CD4-positive, alpha-beta memory T cell (primary cell): ENCODE results near the gene COL19A1. TPM values are rescaled to one million over a fixed set of nuclear protein-coding genes. Genes with fewer than 3 reads are reported as not detected.

Experiments used
- CTCF ChIA-PET: fragments of 350-600 bp; sonication (Branson Sonifier 250); formaldehyde crosslinking; loops from one replicate; lab custom pipeline; 2021; ENCODE audit warnings: inconsistent platforms; ENCODE audit not compliant: partially characterized antibody; lab: Charles Lee
- POLR2A ChIA-PET: fragments of 350-600 bp; sonication (Branson Sonifier 250); formaldehyde crosslinking; loops from one replicate; lab custom pipeline; 2021; ENCODE audit not compliant: partially characterized antibody; lab: Charles Lee
- DNase-seq, 5 donors: peaks; one replicate each; pipeline versions ENCODE4 v3.0.0 to v3.0.0-alpha.2; 2020 to 2022; ENCODE audit warnings: mixed read lengths in 1 of 5
- H3K27ac ChIP-seq: one replicate; pipeline ENCODE4 v1.7.0; 2013; ENCODE audit warnings: low read depth, low read length
- H3K27me3 ChIP-seq: 2 replicates; pipeline ENCODE4 v1.7.0; 2013; ENCODE audit warnings: mild to moderate bottlenecking, low read length, moderate library complexity; ENCODE audit not compliant: insufficient read depth
- H3K36me3 ChIP-seq: 2 replicates; pipeline ENCODE4 v1.7.0; 2013; ENCODE audit warnings: mild to moderate bottlenecking, low read length, moderate library complexity; ENCODE audit not compliant: insufficient read depth
- H3K4me1 ChIP-seq: 2 replicates; pipeline ENCODE4 v1.7.0; 2013; ENCODE audit warnings: mild to moderate bottlenecking, low read length, moderate library complexity; ENCODE audit not compliant: insufficient read depth
- H3K4me3 ChIP-seq, 2 donors: one replicate each; pipeline ENCODE4 v1.7.0; 2013; ENCODE audit warnings: low read length in 2 of 2, mild to moderate bottlenecking in 1 of 2
- H3K9me3 ChIP-seq, 2 donors: one replicate each; pipeline ENCODE4 v1.7.0; 2013; ENCODE audit warnings: low read length in 2 of 2, control low read depth in 1 of 2; ENCODE audit not compliant: control insufficient read depth in 1 of 2
- H3K27ac Mint-ChIP-seq, 7 donors: one replicate each; pipeline ENCODE4 v1.8.0; 2020 to 2021; ENCODE audit warnings: mixed read lengths in 7 of 7, mild to moderate bottlenecking in 6 of 7, inconsistent platforms in 3 of 7, moderate library complexity in 3 of 7
- H3K27me3 Mint-ChIP-seq, 2 donors: one replicate each; pipeline ENCODE4 v1.8.0; 2020 to 2021; ENCODE audit warnings: mixed read lengths in 2 of 2
- H3K36me3 Mint-ChIP-seq, 2 donors: one replicate each; pipeline ENCODE4 v1.8.0; 2020 to 2021; ENCODE audit warnings: mixed read lengths in 2 of 2, inconsistent platforms in 1 of 2, mild to moderate bottlenecking in 1 of 2
- H3K4me1 Mint-ChIP-seq, 4 donors: one replicate each; pipeline ENCODE4 v1.8.0; 2020 to 2021; ENCODE audit warnings: mixed read lengths in 4 of 4, mild to moderate bottlenecking in 1 of 4
- H3K4me3 Mint-ChIP-seq, 8 donors: one replicate each; pipeline ENCODE4 v1.8.0; 2020 to 2021; ENCODE audit warnings: mixed read lengths in 8 of 8, mild to moderate bottlenecking in 7 of 8, moderate library complexity in 6 of 8, inconsistent platforms in 3 of 8
- H3K9me3 Mint-ChIP-seq, 8 donors: one replicate each; pipeline ENCODE4 v1.8.0; 2020 to 2021; ENCODE audit warnings: mixed read lengths in 8 of 8, mild to moderate bottlenecking in 5 of 8, inconsistent platforms in 3 of 8, moderate library complexity in 1 of 8
- intact Hi-C: fragments of 100-400 bp; cut with micrococcal nuclease; formaldehyde crosslinking; loops from one replicate; pipeline ENCODE4 v1.15.1; 2023
- polyA plus RNA-seq, 2 donors: library from polyadenylated mRNA; unstranded; fragments of 300-500 nt; fragmentation: Illumina TruSeq; gene quantifications; one replicate each; pipeline ENCODE4 v1.2.3, GENCODE V29; 2021
- total RNA-seq, 2 experiments: library from RNA; stranded (reverse); gene quantifications; one replicate each; pipeline ENCODE4 v1.2.3, GENCODE V29; 2021

Gene COL19A1
- total and polyA plus RNA-seq, 4 experiments from 2014 or later, result 0.02 TPM; not detected in 3

- Histone ChIP-seq H3K36me3 (no peaks in the 10 kb centered on the region), H3K27me3 (no peaks in the 10 kb centered on the region), H3K4me3 (no peak overlapping the region), H3K9me3 (no peaks in the 10 kb centered on the region), H3K4me1 (no peaks in the 10 kb centered on the region), H3K27ac (no peak overlapping the region)
- Mint-ChIP-seq H3K27me3 (peaks cover 1 to 4% of the 10 kb centered on the region in 2 donors), H3K4me1 (no peaks in the 10 kb centered on the region), H3K27ac (no peak overlapping the region), H3K36me3 (no peaks in the 10 kb centered on the region), H3K9me3 (no peaks in the 10 kb centered on the region), H3K4me3 (no peak overlapping the region)
- ChIA-PET CTCF (no interaction called here), POLR2A (no interaction called here)
- intact Hi-C loops, result no loop called here
- DNase-seq, result no peak
These were observed 368.3 kb downstream of the COL19A1 start for GRCh38 chr6:70234561-70235236.

- H3K36me3 Mint-ChIP-seq, result no peaks in the 10 kb centered on the region
- no peak overlapping the region for H3K4me3 Mint-ChIP-seq
- H3K4me1 Mint-ChIP-seq, result no peaks in the 10 kb centered on the region
- intact Hi-C loops, result no loop called here
- no peaks in the 10 kb centered on the region for H3K9me3 Mint-ChIP-seq
- no peaks in the 10 kb centered on the region for H3K4me1 ChIP-seq
- CTCF ChIA-PET, result no interaction called here
- POLR2A ChIA-PET, result no interaction called here
- no peak for DNase-seq
- peaks cover 1 to 4% of the 10 kb centered on the region in 2 donors for H3K27me3 Mint-ChIP-seq
- no peaks in the 10 kb centered on the region for H3K36me3 ChIP-seq
- no peak overlapping the region for H3K27ac ChIP-seq
- H3K27ac Mint-ChIP-seq, result no peak overlapping the region
- H3K9me3 ChIP-seq, result no peaks in the 10 kb centered on the region
- H3K4me3 ChIP-seq, result no peak overlapping the region
- no peaks in the 10 kb centered on the region for H3K27me3 ChIP-seq
These were observed 370.0 kb downstream of the COL19A1 start for GRCh38 chr6:70236343-70236742.

DNA sequence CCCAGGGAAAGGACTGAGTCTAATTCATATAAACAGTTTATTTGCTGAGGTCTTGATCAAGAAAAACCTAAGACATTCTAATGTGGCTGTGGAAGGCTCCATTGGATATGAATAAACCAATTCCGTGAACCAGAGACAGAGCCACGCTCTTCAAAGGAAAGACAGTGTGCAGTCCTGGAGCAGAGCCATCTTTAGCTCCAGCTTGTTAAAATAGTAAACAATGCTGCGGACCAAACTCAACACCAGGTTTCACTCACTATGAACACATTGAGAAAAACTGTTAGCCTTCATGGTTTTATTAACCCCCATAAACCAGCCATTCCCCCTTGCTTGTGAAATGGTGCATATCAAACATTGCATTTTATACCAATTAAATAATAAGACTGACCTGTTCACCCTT lies 374.7 kb downstream of the COL19A1 start:
- POLR2A ChIA-PET, result no interaction called here

GRCh38 chr6:70241991-70242420 lies 375.6 kb downstream of the COL19A1 start:
- intact Hi-C loops, result no loop called here
- Histone ChIP-seq H3K27me3 (no peaks in the 10 kb centered on the region), H3K36me3 (no peaks in the 10 kb centered on the region), H3K27ac (no peak overlapping the region), H3K4me3 (no peak overlapping the region), H3K9me3 (no peaks in the 10 kb centered on the region), H3K4me1 (no peaks in the 10 kb centered on the region)
- DNase-seq, result no peak
- H3K4me3 Mint-ChIP-seq, result no peak overlapping the region
- H3K36me3 Mint-ChIP-seq, result no peaks in the 10 kb centered on the region
- no peaks in the 10 kb centered on the region for H3K4me1 Mint-ChIP-seq
- CTCF ChIA-PET, result no interaction called here
- H3K27me3 Mint-ChIP-seq, result peaks cover 1 to 5% of the 10 kb centered on the region in 2 donors
- POLR2A ChIA-PET, result no interaction called here
- H3K9me3 Mint-ChIP-seq, result no peaks in the 10 kb centered on the region
- no peak overlapping the region for H3K27ac Mint-ChIP-seq

More for the DNA sequence above, 374.7 kb downstream of the COL19A1 start:
- Mint-ChIP-seq H3K4me3 (no peak overlapping the region), H3K27me3 (peaks cover 1 to 5% of the 10 kb centered on the region in 2 donors), H3K4me1 (no peaks in the 10 kb centered on the region), H3K27ac (no peak overlapping the region), H3K36me3 (no peaks in the 10 kb centered on the region), H3K9me3 (no peaks in the 10 kb centered on the region)
- CTCF ChIA-PET, result no interaction called here
- Histone ChIP-seq H3K9me3 (no peaks in the 10 kb centered on the region), H3K36me3 (no peaks in the 10 kb centered on the region), H3K4me1 (no peaks in the 10 kb centered on the region), H3K4me3 (no peak overlapping the region), H3K27me3 (no peaks in the 10 kb centered on the region), H3K27ac (no peak overlapping the region)
- DNase-seq, result no peak
- intact Hi-C loops, result no loop called here

DNA sequence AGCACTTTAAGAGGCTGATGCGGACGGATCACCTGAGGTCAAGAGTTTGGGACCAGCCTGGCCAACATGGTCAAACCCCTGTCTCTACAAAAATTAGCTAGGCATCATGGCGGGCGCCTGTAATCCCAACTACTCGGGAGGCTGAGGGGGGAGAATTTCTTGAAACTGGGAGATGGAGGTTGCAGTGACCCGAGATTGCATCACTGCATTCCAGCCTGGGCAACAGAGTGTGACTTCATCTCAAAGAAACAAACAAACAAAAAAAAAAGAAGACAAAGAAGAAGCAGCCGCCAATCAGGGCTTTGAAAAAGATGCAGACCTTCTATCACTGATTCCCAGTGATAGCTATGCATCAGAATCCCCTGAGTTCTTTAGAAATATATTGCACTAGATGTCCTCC lies 379.8 kb downstream of the COL19A1 start:
- Histone ChIP-seq H3K27me3 (no peaks in the 10 kb centered on the region), H3K27ac (no peak overlapping the region), H3K9me3 (no peaks in the 10 kb centered on the region), H3K36me3 (no peaks in the 10 kb centered on the region), H3K4me3 (no peak overlapping the region), H3K4me1 (no peaks in the 10 kb centered on the region)
- Mint-ChIP-seq H3K9me3 (peaks cover 0 to 1% (median 0%) of the 10 kb centered on the region in 8 donors), H3K4me1 (no peaks in the 10 kb centered on the region), H3K27ac (no peak overlapping the region), H3K4me3 (no peak overlapping the region), H3K27me3 (peaks cover 3 to 6% of the 10 kb centered on the region in 2 donors), H3K36me3 (no peaks in the 10 kb centered on the region)
- CTCF ChIA-PET, result no interaction called here
- no peak for DNase-seq
- intact Hi-C loops, result no loop called here
- POLR2A ChIA-PET, result no interaction called here

DNA sequence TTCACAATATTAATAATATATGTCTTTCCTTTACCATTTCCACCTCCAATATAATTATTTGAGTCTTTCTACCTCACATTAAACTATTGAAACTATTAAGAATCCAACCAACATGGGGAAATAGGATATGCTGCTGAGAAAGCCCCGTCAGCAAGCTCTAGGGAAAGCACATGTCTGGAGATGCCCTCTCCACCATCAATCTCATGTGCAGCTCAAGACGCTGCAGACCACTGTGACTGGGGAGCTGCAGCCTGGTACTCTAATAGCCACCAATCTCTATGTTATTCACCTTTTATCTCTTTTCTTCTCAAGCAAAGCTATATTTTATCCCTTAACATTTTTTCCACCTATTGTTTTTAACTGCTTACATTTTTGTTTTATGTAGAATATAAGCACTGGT lies 386.2 kb downstream of the COL19A1 start:
- ChIA-PET CTCF (no interaction called here), POLR2A (no interaction called here)
- Mint-ChIP-seq H3K4me3 (no peak overlapping the region), H3K27ac (no peak overlapping the region), H3K4me1 (no peaks in the 10 kb centered on the region), H3K9me3 (peaks cover 0 to 3% (median 0%) of the 10 kb centered on the region in 8 donors), H3K27me3 (peaks cover 2 to 8% of the 10 kb centered on the region in 2 donors), H3K36me3 (no peaks in the 10 kb centered on the region)
- no peak overlapping the region for H3K4me3 ChIP-seq
- H3K27me3 ChIP-seq, result no peaks in the 10 kb centered on the region
- H3K36me3 ChIP-seq, result no peaks in the 10 kb centered on the region
- no peak for DNase-seq
- H3K9me3 ChIP-seq, result no peaks in the 10 kb centered on the region
- intact Hi-C loops, result no loop called here
- H3K27ac ChIP-seq, result no peak overlapping the region
- H3K4me1 ChIP-seq, result no peaks in the 10 kb centered on the region

- ChIA-PET POLR2A (no interaction called here), CTCF (no interaction called here)
These were observed 387.6 kb downstream of the COL19A1 start for GRCh38 chr6:70253923-70254322.

More at GRCh38 chr6:70253923-70254322, 387.6 kb downstream of the COL19A1 start:
- Histone ChIP-seq H3K27ac (no peak overlapping the region), H3K36me3 (no peaks in the 10 kb centered on the region), H3K4me1 (no peaks in the 10 kb centered on the region), H3K9me3 (no peaks in the 10 kb centered on the region), H3K27me3 (no peaks in the 10 kb centered on the region), H3K4me3 (no peak overlapping the region)
- H3K36me3 Mint-ChIP-seq, result no peaks in the 10 kb centered on the region
- H3K27ac Mint-ChIP-seq, result no peak overlapping the region
- H3K4me3 Mint-ChIP-seq, result no peak overlapping the region
- intact Hi-C loops, result no loop called here
- no peaks in the 10 kb centered on the region for H3K4me1 Mint-ChIP-seq
- H3K27me3 Mint-ChIP-seq, result peaks cover 2 to 5% of the 10 kb centered on the region in 2 donors
- peaks cover 0 to 2% (median 0%) of the 10 kb centered on the region in 8 donors for H3K9me3 Mint-ChIP-seq
- DNase-seq, result no peak
